ENCODE data around the gene ITPKB. TPM values are rescaled to one million over a fixed set of nuclear protein-coding genes. Genes with fewer than 3 reads are reported as not detected.

Gene ITPKB
- total and polyA plus RNA-seq, 7 experiments from 2014 or later = 51.7 to 429 (median 177) TPM

- no peak overlapping the region for H3K4me3 ChIP-seq (ENCODE audit: low read length)
- peaks cover 0 to 11% (median 4%) of the 10 kb centered on the region in 3 experiments for H3K36me3 ChIP-seq (ENCODE audit: control insufficient read depth in 2 of 3, insufficient read depth in 3 of 3, low read length in 3 of 3)
- peaks cover 0 to 36% of the 10 kb centered on the region in 2 donors for H3K4me1 ChIP-seq (ENCODE audit: control insufficient read depth in 2 of 2, insufficient read depth in 2 of 2, low read length in 2 of 2)
- peaks cover 0 to 91% (median 0%) of the 10 kb centered on the region in 7 donors for H3K4me1 Mint-ChIP-seq
- H3K27me3 ChIP-seq (ENCODE audit: control insufficient read depth in 2 of 2, insufficient read depth in 2 of 2, low read length in 2 of 2) = no peaks in the 10 kb centered on the region
- ATAC-seq (no peak), DNase-seq (no peak)
- H3K36me3 Mint-ChIP-seq = peaks cover 0 to 11% (median 3%) of the 10 kb centered on the region in 5 donors
- H3K9me3 ChIP-seq (ENCODE audit: control insufficient read depth in 2 of 3, low read length in 3 of 3) = no peaks in the 10 kb centered on the region
- H3K27ac Mint-ChIP-seq = peak overlapping the region in 1 of 9 donors; percentile 60
- H3K27me3 Mint-ChIP-seq = no peaks in the 10 kb centered on the region
- POLR2A ChIA-PET = interaction anchor here (0.6 to 17.1 kb wide), 8 partner anchors 9 to 285 kb away, joined by 3 to 276 read pairs (median 3); no protein-coding TSS in a partner anchor
- intact Hi-C loops (cut with micrococcal nuclease) = no loop called here
- no peak overlapping the region for H3K27ac ChIP-seq (ENCODE audit: low read depth, low read length)
- CTCF ChIA-PET = interaction anchor here (1.0 kb wide), 1 partner anchor 24 kb away, joined by 3 read pairs; no protein-coding TSS in a partner anchor
- no peaks in the 10 kb centered on the region for H3K9me3 Mint-ChIP-seq
- peak overlapping the region in 8 of 10 donors; percentile 35 to 88 (median 77) for H3K4me3 Mint-ChIP-seq
These were observed 81.1 kb downstream of the ITPKB start for GRCh38 chr1:226657895-226658545.

- peaks cover 0 to 24% of the 10 kb centered on the region in 2 donors for H3K4me1 ChIP-seq (ENCODE audit: control insufficient read depth in 2 of 2, insufficient read depth in 2 of 2, low read length in 2 of 2)
- Mint-ChIP-seq H3K36me3 (peaks cover 0 to 11% (median 3%) of the 10 kb centered on the region in 5 donors), H3K27me3 (no peaks in the 10 kb centered on the region), H3K4me3 (peak overlapping the region in 9 of 10 donors; percentile 8 to 88 (median 76)), H3K4me1 (peaks cover 0 to 83% (median 0%) of the 10 kb centered on the region in 7 donors), H3K27ac (peak overlapping the region in 1 of 9 donors; percentile 38), H3K9me3 (no peaks in the 10 kb centered on the region)
- H3K36me3 ChIP-seq (ENCODE audit: control insufficient read depth in 2 of 3, insufficient read depth in 3 of 3, low read length in 3 of 3) = peaks cover 0 to 11% (median 4%) of the 10 kb centered on the region in 3 experiments
- H3K27ac ChIP-seq (ENCODE audit: low read depth, low read length) = no peak overlapping the region
- DNase-seq = peak in 7 of 9 donors; percentile 69 to 93 (median 87)
- peak overlapping the region; percentile 18 for H3K4me3 ChIP-seq (ENCODE audit: low read length)
- no peaks in the 10 kb centered on the region for H3K27me3 ChIP-seq (ENCODE audit: control insufficient read depth in 2 of 2, insufficient read depth in 2 of 2, low read length in 2 of 2)
- ATAC-seq = peak; percentile 77
- CTCF ChIA-PET = interaction anchor here (0.6 kb wide), 1 partner anchor 55 kb away, joined by 3 read pairs; no protein-coding TSS in a partner anchor
- POLR2A ChIA-PET = interaction anchor here (0.9 to 17.1 kb wide), 8 partner anchors 21 to 283 kb away, joined by 3 to 276 read pairs (median 4); partner anchors contain the start of genes COQ8A and ITPKB
- H3K9me3 ChIP-seq (ENCODE audit: control insufficient read depth in 2 of 3, low read length in 3 of 3) = no peaks in the 10 kb centered on the region
- intact Hi-C loops (cut with micrococcal nuclease) = no loop called here
These were observed 82.3 kb downstream of the ITPKB start for GRCh38 chr1:226656601-226657277.

GRCh38 chr1:226656201-226656600 lies 82.9 kb downstream of the ITPKB start:
- no peak overlapping the region for H3K27ac ChIP-seq (ENCODE audit: low read depth, low read length)
- peak overlapping the region in 9 of 10 donors; percentile 33 to 88 (median 79) for H3K4me3 Mint-ChIP-seq
- H3K27ac Mint-ChIP-seq = peak overlapping the region in 1 of 9 donors; percentile 52
- ATAC-seq = no peak
- H3K27me3 ChIP-seq (ENCODE audit: control insufficient read depth in 2 of 2, insufficient read depth in 2 of 2, low read length in 2 of 2) = no peaks in the 10 kb centered on the region
- peaks cover 0 to 77% (median under 1%) of the 10 kb centered on the region in 7 donors for H3K4me1 Mint-ChIP-seq
- no peaks in the 10 kb centered on the region for H3K9me3 ChIP-seq (ENCODE audit: control insufficient read depth in 2 of 3, low read length in 3 of 3)
- CTCF ChIA-PET = interaction anchor here (1.2 kb wide), 1 partner anchor 83 kb away, joined by 3 read pairs; no protein-coding TSS in a partner anchor
- H3K4me1 ChIP-seq (ENCODE audit: control insufficient read depth in 2 of 2, insufficient read depth in 2 of 2, low read length in 2 of 2) = peaks cover under 1 to 19% of the 10 kb centered on the region in 2 donors
- POLR2A ChIA-PET = interaction anchor here (1.1 to 17.1 kb wide), 8 partner anchors 22 to 165 kb away, joined by 3 to 276 read pairs (median 5); partner anchors contain the start of gene ITPKB
- no peak for DNase-seq
- no peaks in the 10 kb centered on the region for H3K9me3 Mint-ChIP-seq
- peaks cover 0 to 8% (median 4%) of the 10 kb centered on the region in 3 experiments for H3K36me3 ChIP-seq (ENCODE audit: control insufficient read depth in 2 of 3, insufficient read depth in 3 of 3, low read length in 3 of 3)
- no peaks in the 10 kb centered on the region for H3K27me3 Mint-ChIP-seq
- peak overlapping the region; percentile 10 for H3K4me3 ChIP-seq (ENCODE audit: low read length)
- intact Hi-C loops (cut with micrococcal nuclease) = no loop called here
- H3K36me3 Mint-ChIP-seq = peaks cover 0 to 11% (median 0%) of the 10 kb centered on the region in 5 donors

GRCh38 chr1:226655251-226656163 lies 83.6 kb downstream of the ITPKB start:
- ATAC-seq = peak; percentile 23
- POLR2A ChIA-PET = interaction anchor here (0.5 to 17.1 kb wide), 9 partner anchors 7 to 283 kb away, joined by 3 to 276 read pairs (median 4); partner anchors contain the start of gene ITPKB
- Histone ChIP-seq H3K27me3 (ENCODE audit: control insufficient read depth in 2 of 2, insufficient read depth in 2 of 2, low read length in 2 of 2) (no peaks in the 10 kb centered on the region), H3K4me1 (ENCODE audit: control insufficient read depth in 2 of 2, insufficient read depth in 2 of 2, low read length in 2 of 2) (peaks cover 5 to 12% of the 10 kb centered on the region in 2 donors), H3K36me3 (ENCODE audit: control insufficient read depth in 2 of 3, insufficient read depth in 3 of 3, low read length in 3 of 3) (peaks cover 0 to 4% (median under 1%) of the 10 kb centered on the region in 3 experiments), H3K27ac (ENCODE audit: low read depth, low read length) (no peak overlapping the region), H3K9me3 (ENCODE audit: control insufficient read depth in 2 of 3, low read length in 3 of 3) (no peaks in the 10 kb centered on the region), H3K4me3 (ENCODE audit: low read length) (peak overlapping the region; percentile 10)
- Mint-ChIP-seq H3K27ac (peak overlapping the region in 1 of 9 donors; percentile 95), H3K9me3 (no peaks in the 10 kb centered on the region), H3K27me3 (no peaks in the 10 kb centered on the region), H3K4me1 (peaks cover 0 to 77% (median 7%) of the 10 kb centered on the region in 7 donors), H3K4me3 (peak overlapping the region in 9 of 10 donors; percentile 56 to 89 (median 88)), H3K36me3 (peaks cover 0 to 8% (median 0%) of the 10 kb centered on the region in 5 donors)
- CTCF ChIA-PET = interaction anchor here (1.1 to 1.2 kb wide), 2 partner anchors 52 to 84 kb away, joined by 3 read pairs; no protein-coding TSS in a partner anchor
- intact Hi-C loops (cut with micrococcal nuclease) = loop anchor here in 1 of 2 donors (2.0 kb wide), 1 partner anchor 19 kb away; no protein-coding TSS in a partner anchor
- no peak for DNase-seq

GRCh38 chr1:226654668-226655055 lies 84.4 kb downstream of the ITPKB start:
- Mint-ChIP-seq H3K4me3 (peak overlapping the region in 9 of 10 donors; percentile 79 to 89 (median 88)), H3K36me3 (peaks cover 0 to 4% (median 0%) of the 10 kb centered on the region in 5 donors), H3K9me3 (no peaks in the 10 kb centered on the region), H3K27me3 (no peaks in the 10 kb centered on the region), H3K27ac (peak overlapping the region in 1 of 9 donors; percentile 95), H3K4me1 (peaks cover 0 to 78% (median 16%) of the 10 kb centered on the region in 7 donors)
- DNase-seq = no peak
- Histone ChIP-seq H3K4me3 (ENCODE audit: low read length) (peak overlapping the region; percentile 10), H3K36me3 (ENCODE audit: control insufficient read depth in 2 of 3, insufficient read depth in 3 of 3, low read length in 3 of 3) (peaks cover 0 to 4% (median 0%) of the 10 kb centered on the region in 3 experiments), H3K27me3 (ENCODE audit: control insufficient read depth in 2 of 2, insufficient read depth in 2 of 2, low read length in 2 of 2) (no peaks in the 10 kb centered on the region), H3K27ac (ENCODE audit: low read depth, low read length) (no peak overlapping the region), H3K9me3 (ENCODE audit: control insufficient read depth in 2 of 3, low read length in 3 of 3) (no peaks in the 10 kb centered on the region), H3K4me1 (ENCODE audit: control insufficient read depth in 2 of 2, insufficient read depth in 2 of 2, low read length in 2 of 2) (peaks cover 4 to 14% of the 10 kb centered on the region in 2 donors)
- no peak for ATAC-seq
- POLR2A ChIA-PET = interaction anchor here (0.5 to 17.1 kb wide), 10 partner anchors 8 to 655 kb away, joined by 3 to 276 read pairs (median 8); partner anchors contain the start of genes ITPKB and SDE2
- intact Hi-C loops (cut with micrococcal nuclease) = loop anchor here in 1 of 2 donors (2.0 kb wide), 1 partner anchor 20 kb away; no protein-coding TSS in a partner anchor
- CTCF ChIA-PET = interaction anchor here (0.6 to 2.2 kb wide), 4 partner anchors 11 to 85 kb away, joined by 3 to 5 read pairs (median 3); no protein-coding TSS in a partner anchor

Data from naive thymus-derived CD4-positive, alpha-beta T cell (primary cell).